Esophagus muscularis mucosa (tissue), 4 donors: Measurements from ENCODE around the gene TMEM250.
A peak's percentile ranks its signal among the peaks of the same experiment; 100 is the strongest.

Experiments used
- CTCF ChIP-seq, 3 experiments: fragments of 200-600 bp in 2 of 3; fragments of 450-650 bp in 1 of 3; sonication (generic) in 2 of 3; IDR thresholded peaks; one replicate each; pipeline ENCODE4 v1.5.1; 2017 to 2019; ENCODE audit warnings: antibody characterized with exemption in 3 of 3, mild to moderate bottlenecking in 2 of 3, moderate library complexity in 1 of 3
- EP300 ChIP-seq: sonication (generic); formaldehyde crosslinking; IDR thresholded peaks from one replicate; pipeline ENCODE4 v1.6.1; 2017; ENCODE audit warnings: antibody characterized with exemption
- POLR2A ChIP-seq: fragments of 450-650 bp; IDR thresholded peaks from one replicate; pipeline ENCODE4 v1.6.1; 2017; ENCODE audit warnings: antibody characterized with exemption, moderate library complexity, mild to moderate bottlenecking, low read depth
- POLR2AphosphoS5 ChIP-seq, 2 donors: sonication (generic); formaldehyde crosslinking; IDR thresholded peaks; one replicate each; pipeline ENCODE4 v1.6.1; 2017; ENCODE audit warnings: antibody characterized with exemption in 2 of 2

GRCh38 chr9:136117916-136118319, 757 bp downstream of the TMEM250 start:
- TF ChIP-seq CTCF (IDR thresholded peaks at IDR 0.05) (no peak), POLR2AphosphoS5 (IDR thresholded peaks at IDR 0.05) (peak in 1 of 2 donors; percentile 12), POLR2A (no peak), EP300 (no peak)
